ENCODE measurements around the gene FAM162A.
"Not testable (repeated sequence)": the region's sequence is repeated elsewhere in the genome, so short reads cannot be mapped to it uniquely, and the experiment has no call there.

Gene FAM162A, protein sequence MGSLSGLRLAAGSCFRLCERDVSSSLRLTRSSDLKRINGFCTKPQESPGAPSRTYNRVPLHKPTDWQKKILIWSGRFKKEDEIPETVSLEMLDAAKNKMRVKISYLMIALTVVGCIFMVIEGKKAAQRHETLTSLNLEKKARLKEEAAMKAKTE

GRCh38 chr3:122383771-122384697 is at the start of gene FAM162A:
TSS of gene FAM162A (plus strand) at chr3:122384182. CDS start at chr3:122384266, 84 bp downstream.
- DNase-seq, result peak; percentile 92

DNA sequence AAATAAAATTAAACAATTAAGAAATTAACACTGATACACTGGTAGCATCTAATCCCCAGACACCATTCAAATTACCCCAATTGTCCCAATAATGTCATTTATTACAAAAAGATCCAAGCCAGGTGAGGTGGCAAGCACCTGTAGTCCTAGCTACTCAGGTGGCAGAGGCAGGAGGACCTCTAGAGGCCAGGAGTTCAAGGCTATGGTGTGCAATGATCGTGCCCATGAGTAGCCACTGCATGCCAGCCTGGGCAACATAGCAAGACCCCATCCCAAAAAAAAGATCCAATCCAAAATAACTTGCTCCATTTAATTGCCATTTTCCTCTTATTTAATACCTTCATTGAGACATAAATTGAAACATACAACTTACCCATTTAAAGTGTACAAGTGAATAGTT is 41.2 kb upstream of the FAM162A start:
- no peak for DNase-seq

DNA sequence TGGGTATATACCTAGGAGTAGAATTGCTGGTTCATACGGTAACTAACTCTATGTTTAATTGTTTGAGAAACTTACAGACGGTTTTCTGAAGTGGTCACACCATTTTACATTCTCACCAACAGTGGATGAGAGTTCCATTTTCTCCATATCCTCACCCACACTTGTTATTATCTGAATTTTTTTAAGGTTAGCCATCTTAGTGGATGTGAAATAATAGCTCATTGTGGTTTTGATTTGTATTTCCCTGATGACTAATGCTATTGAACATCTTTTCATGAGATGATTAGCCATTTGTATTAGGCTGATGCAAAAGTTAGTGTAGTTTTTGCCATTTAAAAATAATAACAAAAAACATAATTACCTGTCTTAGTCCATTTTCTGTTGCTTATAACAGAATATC is 40.3 kb upstream of the FAM162A start:
- no peak for DNase-seq

GRCh38 chr3:122349171-122349570 is 34.8 kb upstream of the FAM162A start:
- no peak for DNase-seq

- no peak for DNase-seq
Measured at GRCh38 chr3:122350814-122351418, 33.1 kb upstream of the FAM162A start.

DNA sequence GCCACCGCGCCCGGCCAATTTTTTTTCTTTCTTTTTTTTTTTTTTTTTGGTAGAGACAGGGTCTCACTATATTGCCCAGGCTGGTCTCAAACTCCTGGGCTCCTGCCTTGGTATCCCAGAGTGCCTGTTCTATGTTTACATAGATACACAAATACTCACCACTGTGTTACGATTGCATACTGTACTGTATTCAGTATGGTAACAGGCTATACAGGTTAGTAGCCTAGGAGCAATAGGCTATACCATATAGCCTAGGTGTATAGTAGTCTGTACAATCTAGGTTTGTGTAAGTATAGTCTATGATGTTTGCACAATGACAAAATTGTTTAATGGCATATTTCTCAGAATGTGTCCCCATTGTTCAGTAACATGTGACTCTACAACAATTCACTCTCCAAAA is 32.4 kb upstream of the FAM162A start:
- DNase-seq, result no peak

DNA sequence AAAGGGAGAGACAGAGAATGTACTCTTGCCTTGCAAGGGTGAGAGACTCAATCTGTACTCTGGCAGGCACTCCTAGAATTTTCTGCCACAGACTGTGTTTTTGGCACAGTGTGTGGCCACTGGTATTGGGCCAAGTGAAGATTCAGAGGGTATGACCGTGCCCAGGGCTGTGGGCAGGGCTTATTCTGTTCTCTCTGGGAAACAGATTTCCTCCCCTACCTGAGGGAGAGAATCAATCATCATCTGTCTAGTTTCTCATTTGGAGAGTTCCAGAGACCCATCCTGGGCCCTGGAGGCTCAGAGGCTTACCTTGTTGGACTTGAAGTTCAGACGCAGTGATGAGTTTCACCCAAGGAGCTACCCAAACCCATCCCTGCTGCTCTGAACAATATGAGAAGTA is 30.8 kb upstream of the FAM162A start:
- DNase-seq, result no peak

DNA sequence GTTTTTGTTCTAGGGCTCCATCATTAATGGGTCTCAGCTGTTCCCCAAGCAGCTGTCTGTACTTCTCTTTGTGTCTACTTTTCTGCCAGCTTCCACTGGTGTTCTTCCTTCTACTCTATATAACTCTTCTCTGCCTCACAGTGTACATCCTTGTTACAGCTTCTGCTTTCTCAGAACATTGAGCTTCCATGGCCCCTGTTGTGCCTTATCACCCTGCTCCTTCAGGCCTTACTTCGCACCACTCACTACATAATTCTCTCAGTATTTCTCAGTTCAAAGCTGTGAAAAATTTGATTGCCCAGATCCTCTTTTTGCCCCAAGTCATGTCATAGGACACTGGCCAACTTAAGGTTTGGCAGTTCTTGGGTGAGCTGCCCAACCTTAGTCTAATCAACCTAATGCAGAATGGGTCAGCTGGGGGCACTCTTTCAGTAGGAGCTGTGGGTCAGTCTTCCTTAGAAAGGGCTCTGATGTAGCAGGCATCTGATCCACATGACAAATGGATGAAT is 30.0 kb upstream of the FAM162A start:
- DNase-seq, result no peak

DNA sequence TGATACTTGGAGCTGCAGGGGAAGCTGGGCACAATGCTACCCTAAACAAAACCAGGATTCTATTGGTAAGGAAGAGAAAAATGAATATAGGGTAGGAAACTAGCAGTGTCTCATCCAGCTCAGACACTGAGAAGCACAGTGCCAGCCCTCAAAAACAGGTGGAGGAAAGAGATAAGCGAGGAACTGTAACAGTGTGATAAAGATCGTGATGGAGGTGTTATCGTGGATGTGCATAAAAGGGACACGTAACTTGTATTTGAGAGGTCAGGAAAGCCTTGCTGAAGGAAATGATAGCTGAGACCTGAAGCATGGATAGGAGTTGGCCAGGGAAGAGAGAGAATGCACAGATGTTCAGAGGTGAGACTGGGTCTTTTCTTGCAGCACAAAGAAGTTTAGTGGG is 28.4 kb upstream of the FAM162A start:
- no peak for DNase-seq

DNA sequence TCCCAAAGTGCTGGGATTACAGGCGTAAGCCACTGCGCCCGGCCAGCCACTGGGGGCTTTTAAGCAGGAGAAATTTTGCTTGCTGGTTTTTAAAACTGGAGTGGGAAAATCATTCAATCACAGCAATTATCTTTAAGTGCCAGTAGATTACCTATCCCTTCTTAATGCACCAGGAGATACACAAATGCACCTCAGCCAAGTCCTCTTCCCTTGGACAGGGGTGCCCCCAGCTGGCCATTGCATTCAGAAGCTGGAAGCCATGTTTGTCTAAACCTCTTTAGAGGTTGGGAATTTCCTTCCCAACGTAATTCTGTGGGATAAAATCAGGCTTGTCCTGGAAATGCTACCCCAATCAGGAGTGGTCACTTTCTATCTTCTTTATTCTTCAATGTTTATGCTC is 27.6 kb upstream of the FAM162A start:
- DNase-seq, result peak; percentile 9

- DNase-seq, result no peak
Measured at GRCh38 chr3:122357828-122358702, 25.9 kb upstream of the FAM162A start.

DNA sequence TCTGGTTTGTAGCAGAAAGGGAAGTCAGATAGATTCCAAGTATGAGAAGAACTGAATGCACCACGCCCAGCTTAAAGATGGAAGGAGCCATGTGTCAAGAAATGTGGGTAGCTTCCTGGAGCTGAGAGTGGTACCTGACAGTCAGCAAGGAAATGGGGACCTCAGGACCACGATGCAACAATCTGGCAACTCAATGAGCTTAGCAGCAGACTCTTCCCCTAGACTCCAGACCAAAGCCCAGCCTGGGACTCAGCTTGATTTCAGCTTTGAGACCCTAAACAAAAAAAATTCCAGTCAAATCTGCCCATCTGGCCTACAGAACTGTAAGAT is 25.3 kb upstream of the FAM162A start:
- DNase-seq, result no peak

DNA sequence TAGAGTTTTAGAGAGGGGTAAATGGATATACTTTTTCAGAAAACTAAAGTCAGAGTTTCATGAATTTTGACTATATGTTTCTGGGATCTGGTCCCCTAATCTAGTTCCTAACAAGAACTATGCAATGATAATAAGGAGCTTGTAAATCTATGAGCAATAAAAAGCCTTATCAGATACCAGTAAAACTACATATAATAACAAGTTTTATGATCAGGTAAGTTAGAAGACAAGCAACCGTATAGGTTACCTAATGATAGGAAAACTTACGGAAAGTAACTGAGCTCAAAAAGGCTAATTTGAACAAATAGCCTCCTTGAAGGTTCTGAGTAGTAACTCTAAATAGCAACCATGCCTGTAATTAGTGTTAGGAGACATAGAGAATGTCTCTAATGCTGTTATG is 22.0 kb upstream of the FAM162A start:
- no peak for DNase-seq

- no peak for DNase-seq
Measured at GRCh38 chr3:122364490-122364889, 19.5 kb upstream of the FAM162A start.

DNA sequence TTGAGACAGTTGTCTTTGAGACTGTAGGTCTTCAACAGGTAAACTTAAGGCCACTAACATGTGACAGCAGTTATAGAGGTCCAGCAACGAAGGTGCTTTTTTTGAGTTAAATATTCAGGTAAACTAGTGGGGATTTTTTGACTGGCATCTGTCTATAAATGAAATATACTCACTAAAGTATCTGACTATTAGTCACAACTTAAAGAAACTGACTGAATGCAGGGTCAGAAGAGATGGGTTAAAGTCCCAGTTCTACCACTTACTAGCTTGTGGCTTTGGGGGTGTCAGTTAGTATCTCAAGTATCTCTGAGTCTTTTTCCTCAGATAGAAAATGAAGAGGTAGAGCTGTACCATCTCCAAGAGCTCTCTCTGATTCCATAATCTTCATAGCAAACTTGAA is 18.9 kb upstream of the FAM162A start:
- DNase-seq, result no peak

GRCh38 chr3:122365582-122366378 is 18.2 kb upstream of the FAM162A start:
- not testable (repeated sequence) for DNase-seq

GRCh38 chr3:122366379-122366749 is 17.6 kb upstream of the FAM162A start:
- no peak for DNase-seq

DNA sequence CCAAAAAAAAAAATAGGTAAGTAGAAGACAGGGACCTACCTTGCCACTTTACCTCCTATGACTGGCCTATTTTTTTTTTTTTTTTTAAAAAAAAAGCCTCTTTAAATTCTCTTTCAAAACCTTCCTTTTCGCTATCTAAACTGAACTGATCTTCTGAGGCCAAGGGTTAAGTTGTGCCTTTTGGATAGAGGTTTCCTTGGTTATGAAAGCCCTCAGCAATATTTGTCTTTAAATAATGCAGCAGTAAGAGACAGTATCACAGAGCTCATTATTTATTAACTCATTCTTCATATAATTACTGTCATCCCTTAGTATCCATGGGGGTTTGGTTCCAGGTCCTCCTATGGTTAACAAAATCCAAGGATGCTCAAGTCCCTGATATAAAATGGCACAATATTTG is 9.9 kb upstream of the FAM162A start:
- no peak for DNase-seq

GRCh38 chr3:122377975-122378374 is 6.0 kb upstream of the FAM162A start:
- DNase-seq, result no peak

DNA sequence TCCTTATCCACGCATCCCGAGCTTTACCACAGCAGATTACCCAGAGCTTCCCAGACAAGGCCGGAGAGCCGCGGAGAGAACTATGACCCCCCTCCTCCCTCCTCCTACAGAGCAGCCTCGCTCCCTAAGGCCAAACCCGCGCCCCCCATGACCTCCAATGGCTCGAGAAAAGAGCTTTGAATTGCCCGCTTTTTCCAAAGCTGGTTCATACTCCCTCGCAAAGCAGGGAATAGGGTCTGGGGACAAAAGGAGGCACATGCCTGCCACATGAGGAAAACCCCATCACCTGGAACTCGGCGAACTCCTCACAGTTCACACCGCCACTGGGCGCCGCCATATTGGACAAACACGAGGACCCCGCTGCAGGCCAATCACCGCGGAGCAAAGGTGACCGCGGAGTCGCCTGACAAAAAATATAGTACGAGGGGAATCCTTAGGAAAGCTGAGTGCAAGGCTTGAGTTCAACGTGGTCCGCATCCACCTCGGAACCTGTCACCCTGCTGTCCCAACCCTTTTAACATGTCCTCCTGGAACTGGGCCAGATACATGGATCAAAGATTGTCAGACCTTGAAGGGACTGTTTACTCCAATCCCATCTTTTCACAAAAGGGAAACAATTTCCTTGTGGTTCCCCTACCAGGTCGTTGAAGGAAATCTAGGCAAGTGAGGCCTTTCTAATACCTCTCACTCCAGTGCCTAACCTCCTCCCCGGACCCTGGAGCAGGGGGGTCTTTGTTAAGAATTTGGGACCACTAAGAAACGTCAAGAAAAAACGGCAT is 905 bp upstream of the FAM162A start, which contains the start of gene MIX23:
TSS of gene MIX23 (minus strand) at position 344 of the 779 bp plus-strand sequence. CDS start at position 337, 7 bp downstream.
- peak; percentile 86 for DNase-seq

DNA sequence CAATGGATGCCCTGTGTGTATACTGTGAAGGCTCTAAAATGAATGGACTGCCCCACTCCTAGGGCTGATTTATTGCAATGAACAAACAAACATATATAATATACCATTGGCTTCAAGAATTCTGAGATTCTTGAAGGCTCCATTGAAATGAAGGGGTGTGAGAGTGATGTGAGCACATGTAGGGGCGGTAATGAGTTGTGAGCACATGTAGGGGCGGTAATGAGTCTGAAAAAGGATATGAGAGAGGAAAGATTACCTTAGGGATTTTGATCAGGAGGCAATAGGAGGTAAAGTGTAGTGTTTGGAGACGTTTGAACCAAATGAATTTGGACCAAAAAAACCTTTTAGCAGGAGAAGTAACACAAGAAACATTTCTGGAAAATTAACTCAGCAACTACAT is 3.7 kb downstream of the FAM162A start:
- DNase-seq, result no peak

All from CD4-positive, alpha-beta T cell treated with Interleukin-4 for 4 hours (primary cell).